KMS-11 (cell line): ENCODE data around the gene RECQL5.

Experiments used
- H2AFZ ChIP-seq: fragments of 200-600 bp; sonication (generic); 2 replicates; pipeline ENCODE4 v1.6.1; 2016; ENCODE audit warnings: antibody characterized with exemption, mixed run types, low read depth
- H3K27ac ChIP-seq: fragments of 200-600 bp; sonication (generic); 2 replicates; pipeline ENCODE4 v1.6.1; 2016; ENCODE audit warnings: mild to moderate bottlenecking, mixed run types
- H3K27me3 ChIP-seq: fragments of 200-600 bp; sonication (generic); 2 replicates; pipeline ENCODE4 v1.6.1; 2017; ENCODE audit warnings: mild to moderate bottlenecking, low read depth, mixed run types, moderate library complexity; ENCODE audit not compliant: insufficient read depth
- H3K36me3 ChIP-seq: fragments of 200-600 bp; sonication (generic); 2 replicates; pipeline ENCODE4 v1.6.1; 2017; ENCODE audit warnings: mild to moderate bottlenecking, mixed run types; ENCODE audit not compliant: insufficient read depth
- H3K4me1 ChIP-seq: fragments of 200-600 bp; sonication (generic); 2 replicates; pipeline ENCODE4 v1.6.1; 2016; ENCODE audit warnings: mild to moderate bottlenecking, low read depth, mixed run types; ENCODE audit not compliant: poor library complexity, severe bottlenecking
- H3K4me2 ChIP-seq: fragments of 200-600 bp; sonication (generic); 2 replicates; pipeline ENCODE4 v1.7.0; 2016; ENCODE audit warnings: mild to moderate bottlenecking, mixed run types
- H3K4me3 ChIP-seq: fragments of 200-600 bp; sonication (generic); IDR thresholded peaks from 2 replicates; pipeline ENCODE4 v1.6.1; 2017; ENCODE audit warnings: low read depth, low read length, mixed read lengths; ENCODE audit not compliant: insufficient read depth
- H3K79me2 ChIP-seq: fragments of 200-600 bp; sonication (generic); 2 replicates; pipeline ENCODE4 v1.6.1; 2016; ENCODE audit warnings: low read depth, mixed run types; ENCODE audit not compliant: insufficient read depth
- H3K9ac ChIP-seq: fragments of 200-600 bp; sonication (generic); 2 replicates; pipeline ENCODE4 v1.6.1; 2016; ENCODE audit warnings: mild to moderate bottlenecking, mixed run types
- H4K20me1 ChIP-seq: fragments of 200-600 bp; sonication (generic); 2 replicates; pipeline ENCODE4 v1.6.1; 2016; ENCODE audit warnings: mild to moderate bottlenecking, mixed run types; ENCODE audit not compliant: insufficient read depth
- TF ChIP-seq, protein P1 (sequence below): fragments of 200-600 bp; sonication (generic); conservative IDR thresholded peaks from 2 replicates; pipeline ENCODE4 v1.6.1; 2017; ENCODE audit warnings: low read depth, mild to moderate bottlenecking, antibody characterized with exemption, low read length, moderate library complexity, mixed read lengths

Gene RECQL5

GRCh38 chr17:75695141-75695829, 28.3 kb upstream of the RECQL5 start:
- no peaks in the 10 kb centered on the region; the same call in 1 of the 2 replicates for H4K20me1 ChIP-seq

DNA sequence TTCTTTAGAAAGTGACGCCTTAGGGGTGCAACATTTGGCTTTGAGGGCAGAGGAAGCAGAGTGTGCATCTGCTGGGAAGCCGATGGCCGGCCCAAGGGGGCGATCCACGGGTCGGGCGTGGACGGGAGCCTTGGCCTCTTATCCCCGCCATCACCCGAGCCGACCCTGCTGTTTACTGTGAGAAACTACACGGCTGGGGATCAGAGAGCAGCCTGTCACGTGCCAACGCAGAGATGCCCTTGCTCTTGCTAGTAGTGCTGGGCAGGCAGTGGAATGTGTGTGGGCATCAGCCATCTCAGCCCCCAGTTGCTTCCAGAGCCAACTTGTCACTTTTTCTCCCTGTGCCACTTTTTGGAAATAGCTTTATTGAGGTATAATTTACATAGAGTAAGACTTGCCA, 27.6 kb upstream of the RECQL5 start:
- Histone ChIP-seq H3K4me2 (no peak overlapping the region), H3K36me3 (no peaks in the 10 kb centered on the region), H3K4me3 (no peak overlapping the region), H3K79me2 (peaks cover 8% of the 10 kb centered on the region; the same call in 1 of the 2 replicates), H3K27me3 (no peaks in the 10 kb centered on the region), H3K9ac (no peak overlapping the region), H4K20me1 (no peaks in the 10 kb centered on the region; the same call in 1 of the 2 replicates), H3K4me1 (no peaks in the 10 kb centered on the region), H2AFZ (no peak overlapping the region), H3K27ac (no peak overlapping the region)
- TF ChIP-seq, protein P1, sequence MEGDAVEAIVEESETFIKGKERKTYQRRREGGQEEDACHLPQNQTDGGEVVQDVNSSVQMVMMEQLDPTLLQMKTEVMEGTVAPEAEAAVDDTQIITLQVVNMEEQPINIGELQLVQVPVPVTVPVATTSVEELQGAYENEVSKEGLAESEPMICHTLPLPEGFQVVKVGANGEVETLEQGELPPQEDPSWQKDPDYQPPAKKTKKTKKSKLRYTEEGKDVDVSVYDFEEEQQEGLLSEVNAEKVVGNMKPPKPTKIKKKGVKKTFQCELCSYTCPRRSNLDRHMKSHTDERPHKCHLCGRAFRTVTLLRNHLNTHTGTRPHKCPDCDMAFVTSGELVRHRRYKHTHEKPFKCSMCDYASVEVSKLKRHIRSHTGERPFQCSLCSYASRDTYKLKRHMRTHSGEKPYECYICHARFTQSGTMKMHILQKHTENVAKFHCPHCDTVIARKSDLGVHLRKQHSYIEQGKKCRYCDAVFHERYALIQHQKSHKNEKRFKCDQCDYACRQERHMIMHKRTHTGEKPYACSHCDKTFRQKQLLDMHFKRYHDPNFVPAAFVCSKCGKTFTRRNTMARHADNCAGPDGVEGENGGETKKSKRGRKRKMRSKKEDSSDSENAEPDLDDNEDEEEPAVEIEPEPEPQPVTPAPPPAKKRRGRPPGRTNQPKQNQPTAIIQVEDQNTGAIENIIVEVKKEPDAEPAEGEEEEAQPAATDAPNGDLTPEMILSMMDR = no peak

More at GRCh38 chr17:75695141-75695829, 28.3 kb upstream of the RECQL5 start:
- TF ChIP-seq, protein P1 = no peak
- no peaks in the 10 kb centered on the region for H3K4me1 ChIP-seq
- no peaks in the 10 kb centered on the region for H3K27me3 ChIP-seq
- no peak overlapping the region for H3K9ac ChIP-seq
- no peak overlapping the region for H3K4me2 ChIP-seq
- H3K27ac ChIP-seq = no peak overlapping the region
- peaks cover 7% of the 10 kb centered on the region; the same call in 1 of the 2 replicates for H3K36me3 ChIP-seq
- H2AFZ ChIP-seq = no peak overlapping the region
- no peak overlapping the region for H3K4me3 ChIP-seq
- H3K79me2 ChIP-seq = peaks cover 7% of the 10 kb centered on the region; the same call in 1 of the 2 replicates

GRCh38 chr17:75693500-75694481, 26.8 kb upstream of the RECQL5 start:
- Histone ChIP-seq H3K27ac (no peak overlapping the region), H3K79me2 (peaks cover 8% of the 10 kb centered on the region; the same call in 1 of the 2 replicates), H3K9ac (no peak overlapping the region), H3K4me2 (no peak overlapping the region), H2AFZ (no peak overlapping the region), H3K4me3 (no peak overlapping the region), H3K4me1 (no peaks in the 10 kb centered on the region), H4K20me1 (no peaks in the 10 kb centered on the region), H3K36me3 (no peaks in the 10 kb centered on the region), H3K27me3 (no peaks in the 10 kb centered on the region)
- TF ChIP-seq, protein P1 = no peak

GRCh38 chr17:75692976-75693375, 26.0 kb upstream of the RECQL5 start:
- H3K27me3 ChIP-seq = no peaks in the 10 kb centered on the region
- H4K20me1 ChIP-seq = 0 out of 2 replicates have a peak, but pooled peaks cover 7% of the 10 kb centered on the region
- no peak overlapping the region for H3K4me3 ChIP-seq
- peaks cover 8% of the 10 kb centered on the region; the same call in 1 of the 2 replicates for H3K79me2 ChIP-seq
- no peaks in the 10 kb centered on the region for H3K4me1 ChIP-seq
- H3K9ac ChIP-seq = no peak overlapping the region
- H3K27ac ChIP-seq = no peak overlapping the region
- TF ChIP-seq, protein P1 = no peak
- H2AFZ ChIP-seq = no peak overlapping the region
- no peaks in the 10 kb centered on the region for H3K36me3 ChIP-seq
- no peak overlapping the region for H3K4me2 ChIP-seq
